Lower lobe of right lung (tissue), 2 donors: Measurements from ENCODE around the gene ZNF254. TPM values are rescaled to one million over a fixed set of nuclear protein-coding genes. Genes with fewer than 3 reads are reported as not detected.

Experiments
- ATAC-seq, 2 donors: fragments of 200-7000 bp; cut with Tn5 transposase; one replicate each; pipeline ENCODE4 v1.9.1; 2020 to 2022; ENCODE audit warnings: mild to moderate bottlenecking in 2 of 2, moderate library complexity in 2 of 2
- DNase-seq: peaks from one replicate; pipeline ENCODE4 v3.0.0-alpha.2; 2020
- H3K27ac ChIP-seq: fragments of 200-600 bp; one replicate; pipeline ENCODE4 v1.8.0; 2022
- H3K27me3 ChIP-seq: fragments of 200-600 bp; one replicate; pipeline ENCODE4 v1.8.0; 2022; ENCODE audit warnings: low read depth
- H3K36me3 ChIP-seq: fragments of 200-600 bp; one replicate; pipeline ENCODE4 v1.8.0; 2022; ENCODE audit warnings: mild to moderate bottlenecking
- H3K4me1 ChIP-seq: fragments of 200-600 bp; one replicate; pipeline ENCODE4 v1.8.0; 2022
- H3K4me3 ChIP-seq: fragments of 200-600 bp; one replicate; pipeline ENCODE4 v1.8.0; 2022; ENCODE audit warnings: mild to moderate bottlenecking
- H3K9me3 ChIP-seq: fragments of 200-600 bp; one replicate; pipeline ENCODE4 v1.8.0; 2022
- intact Hi-C: fragments of 100-400 bp; cut with DNase I; formaldehyde crosslinking; loops from one replicate; pipeline ENCODE4 v1.11.0; 2022
- total RNA-seq: library from RNA; stranded (reverse); fragmentation: NEBNext Ultra II Directional; extraction: Animal tissue kit (Norgen Biotek cat#: 25700); gene quantifications from one replicate; pipeline ENCODE4 v1.2.1, GENCODE V29; 2021
- TF ChIP-seq, protein P1 (sequence below): fragments of 200-600 bp; IDR thresholded peaks from one replicate; pipeline ENCODE4 v1.8.0; 2022; ENCODE audit warnings: antibody characterized with exemption, mild to moderate bottlenecking
- donor health status: DM: no; HTN: yes; CAD: no; lungs with severe emphysema.

ZNF254 gene
- total RNA-seq, 1 donor from 2014 or later, result 20.0 TPM

DNA sequence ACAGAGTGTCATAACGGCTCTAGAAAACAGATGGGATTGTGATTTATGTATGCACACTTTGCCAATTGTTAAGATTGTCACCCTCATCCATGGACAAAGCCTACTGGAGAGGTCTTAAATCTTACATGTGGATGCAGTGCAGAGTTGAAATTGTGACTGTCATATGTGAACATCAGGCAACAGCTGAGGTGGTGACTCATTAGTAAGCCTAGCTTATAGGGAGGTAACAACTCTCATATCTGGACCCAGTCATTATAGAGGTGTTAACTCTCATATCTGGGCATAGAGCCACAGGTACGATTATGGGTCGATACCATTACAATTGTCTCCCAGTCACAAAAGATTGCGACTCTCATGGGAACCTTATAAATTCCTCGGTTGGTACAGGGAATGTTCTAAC, 29.8 kb upstream of the ZNF254 start:
- DNase-seq, result no peak
- H3K4me3 ChIP-seq, result no peak overlapping the region
- no peaks in the 10 kb centered on the region for H3K9me3 ChIP-seq
- no peaks in the 10 kb centered on the region for H3K4me1 ChIP-seq
- intact Hi-C loops, result no loop called here
- peaks cover 93% of the 10 kb centered on the region for H3K36me3 ChIP-seq
- no peak overlapping the region for H3K27ac ChIP-seq
- TF ChIP-seq, protein P1, sequence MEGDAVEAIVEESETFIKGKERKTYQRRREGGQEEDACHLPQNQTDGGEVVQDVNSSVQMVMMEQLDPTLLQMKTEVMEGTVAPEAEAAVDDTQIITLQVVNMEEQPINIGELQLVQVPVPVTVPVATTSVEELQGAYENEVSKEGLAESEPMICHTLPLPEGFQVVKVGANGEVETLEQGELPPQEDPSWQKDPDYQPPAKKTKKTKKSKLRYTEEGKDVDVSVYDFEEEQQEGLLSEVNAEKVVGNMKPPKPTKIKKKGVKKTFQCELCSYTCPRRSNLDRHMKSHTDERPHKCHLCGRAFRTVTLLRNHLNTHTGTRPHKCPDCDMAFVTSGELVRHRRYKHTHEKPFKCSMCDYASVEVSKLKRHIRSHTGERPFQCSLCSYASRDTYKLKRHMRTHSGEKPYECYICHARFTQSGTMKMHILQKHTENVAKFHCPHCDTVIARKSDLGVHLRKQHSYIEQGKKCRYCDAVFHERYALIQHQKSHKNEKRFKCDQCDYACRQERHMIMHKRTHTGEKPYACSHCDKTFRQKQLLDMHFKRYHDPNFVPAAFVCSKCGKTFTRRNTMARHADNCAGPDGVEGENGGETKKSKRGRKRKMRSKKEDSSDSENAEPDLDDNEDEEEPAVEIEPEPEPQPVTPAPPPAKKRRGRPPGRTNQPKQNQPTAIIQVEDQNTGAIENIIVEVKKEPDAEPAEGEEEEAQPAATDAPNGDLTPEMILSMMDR, result no peak
- H3K27me3 ChIP-seq, result no peaks in the 10 kb centered on the region
- no peak for ATAC-seq

DNA sequence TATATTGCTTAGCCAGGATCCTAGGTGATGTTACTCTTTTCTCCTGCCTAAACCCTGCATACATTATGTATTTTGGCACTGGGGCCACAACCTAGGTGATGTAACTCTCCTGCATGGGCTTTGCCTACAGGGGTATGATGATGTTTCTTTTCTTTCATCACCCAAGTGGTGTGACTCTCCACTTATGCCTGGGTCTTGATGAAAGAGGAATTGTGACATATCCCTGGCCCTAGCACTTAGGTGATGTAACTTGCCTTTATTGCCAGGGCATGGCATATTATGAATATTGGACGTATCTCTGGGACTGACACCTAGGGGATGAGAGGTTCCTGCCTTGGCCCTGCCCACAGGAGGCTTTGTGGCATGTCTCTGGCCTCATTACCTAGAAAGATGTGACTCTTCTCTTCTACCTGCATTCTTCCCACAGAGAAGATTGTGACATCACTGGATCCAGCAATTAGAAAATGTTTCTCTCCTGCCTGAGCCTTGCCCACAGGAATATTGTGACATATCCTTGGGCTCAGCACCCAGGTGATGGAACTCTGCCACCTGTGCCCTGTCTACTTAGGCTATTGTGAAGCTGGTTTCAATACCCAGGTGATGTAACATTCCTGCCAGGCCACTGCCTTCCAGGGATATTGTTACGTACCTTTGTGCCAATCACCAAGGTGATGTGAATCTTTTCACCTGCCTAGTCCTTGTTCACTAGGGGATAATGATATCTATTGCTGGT, 27.3 kb upstream of the ZNF254 start:
- Histone ChIP-seq H3K4me1 (no peaks in the 10 kb centered on the region), H3K27ac (no peak overlapping the region), H3K36me3 (peaks cover 70% of the 10 kb centered on the region), H3K27me3 (no peaks in the 10 kb centered on the region), H3K9me3 (no peaks in the 10 kb centered on the region), H3K4me3 (no peak overlapping the region)
- intact Hi-C loops, result no loop called here
- ATAC-seq, result peak in 1 of 2 donors; percentile 6
- no peak for DNase-seq
- TF ChIP-seq, protein P1, result no peak

DNA sequence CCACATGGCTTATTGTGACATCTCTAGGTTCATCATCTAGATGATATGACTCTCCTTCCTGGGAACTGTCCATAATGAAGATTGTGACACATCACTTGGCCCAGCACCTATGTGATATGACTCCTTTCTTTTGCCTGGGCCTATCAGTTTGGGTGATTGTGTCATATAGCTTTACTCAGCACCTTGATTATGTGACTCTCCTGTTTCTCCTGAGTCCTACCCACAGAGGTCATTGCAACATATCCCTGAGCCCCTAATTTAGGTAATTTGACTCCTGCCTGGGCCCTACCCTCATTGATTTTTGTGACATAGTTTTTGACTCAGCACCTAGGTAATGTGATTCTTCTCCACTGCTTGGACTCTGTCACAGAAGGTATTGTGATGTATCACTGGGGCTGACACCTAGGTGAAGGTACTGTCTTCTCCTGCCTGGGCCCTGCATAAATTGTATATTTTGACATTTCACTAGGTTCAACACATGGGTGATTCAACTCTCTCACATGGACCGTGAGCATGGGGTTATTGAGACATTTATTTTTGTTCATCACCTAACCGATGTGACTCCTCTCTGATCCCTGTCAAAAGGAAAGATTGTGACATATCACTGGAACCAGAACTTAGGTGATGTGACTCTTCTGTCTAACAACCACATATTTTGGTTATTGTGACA, 26.2 kb upstream of the ZNF254 start:
- Histone ChIP-seq H3K27me3 (no peaks in the 10 kb centered on the region), H3K9me3 (no peaks in the 10 kb centered on the region), H3K36me3 (peaks cover 66% of the 10 kb centered on the region), H3K27ac (no peak overlapping the region), H3K4me3 (no peak overlapping the region), H3K4me1 (no peaks in the 10 kb centered on the region)
- no peak for ATAC-seq
- no peak for DNase-seq
- intact Hi-C loops, result no loop called here
- TF ChIP-seq, protein P1, result no peak

DNA sequence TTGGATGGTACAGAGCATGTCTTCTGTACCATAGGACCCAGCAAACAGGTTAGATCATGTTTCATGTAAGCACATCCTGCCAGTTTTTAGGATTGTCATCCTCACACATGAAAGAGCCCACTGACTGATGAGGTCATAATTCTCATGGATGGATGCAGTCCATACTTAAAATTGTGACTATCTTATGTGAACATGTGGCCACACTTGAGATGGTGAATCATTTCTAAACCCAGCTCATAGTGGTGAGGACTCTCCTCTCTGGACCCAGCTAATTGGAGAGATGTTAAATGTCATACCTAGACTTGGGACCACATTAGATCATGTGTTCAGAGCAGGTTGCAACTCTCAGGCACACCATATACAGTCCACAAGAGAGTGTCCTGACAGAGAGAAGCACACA, 24.8 kb upstream of the ZNF254 start:
- H3K36me3 ChIP-seq, result peaks cover 63% of the 10 kb centered on the region

DNA sequence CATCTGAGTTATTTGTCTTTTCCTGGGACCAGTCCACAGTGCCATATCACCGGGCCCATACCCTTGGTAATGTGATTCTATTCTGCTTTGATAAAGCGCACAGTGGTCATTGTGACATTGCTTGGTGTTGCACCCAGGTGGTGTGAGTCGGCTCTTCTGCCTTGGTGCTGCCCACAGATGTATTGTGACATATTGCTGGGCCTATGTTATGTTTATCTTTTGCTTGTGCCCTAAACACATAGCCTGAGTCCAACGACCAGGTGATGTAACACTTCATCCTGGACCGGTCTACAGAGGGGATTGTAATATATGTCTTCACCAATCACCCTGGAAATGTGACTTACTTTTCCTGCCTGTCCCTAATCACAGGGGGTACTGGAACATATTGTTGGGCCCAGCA, 23.7 kb upstream of the ZNF254 start:
- no peaks in the 10 kb centered on the region for H3K4me1 ChIP-seq
- no peaks in the 10 kb centered on the region for H3K9me3 ChIP-seq
- intact Hi-C loops, result no loop called here
- no peak for ATAC-seq
- H3K36me3 ChIP-seq, result peaks cover 65% of the 10 kb centered on the region
- H3K27me3 ChIP-seq, result no peaks in the 10 kb centered on the region
- no peak overlapping the region for H3K27ac ChIP-seq
- TF ChIP-seq, protein P1, result no peak
- no peak for DNase-seq
- H3K4me3 ChIP-seq, result no peak overlapping the region

More for the DNA sequence above, 24.8 kb upstream of the ZNF254 start:
- TF ChIP-seq, protein P1, result no peak
- H3K4me3 ChIP-seq, result no peak overlapping the region
- H3K9me3 ChIP-seq, result no peaks in the 10 kb centered on the region
- DNase-seq (no peak), ATAC-seq (no peak)
- intact Hi-C loops, result no loop called here
- H3K27me3 ChIP-seq, result no peaks in the 10 kb centered on the region
- no peak overlapping the region for H3K27ac ChIP-seq
- H3K4me1 ChIP-seq, result no peaks in the 10 kb centered on the region
